Ammon's horn (tissue), 1 donor: ENCODE measurements around the gene B4GALT5.
A peak's percentile ranks its signal among the peaks of the same experiment; 100 is the strongest.

Source experiments
- DNase-seq: peaks from one replicate; pipeline ENCODE4 v3.0.0-alpha.2; 2016; ENCODE audit warnings: low spot score

The B4GALT5 gene

GRCh38 chr20:49584418-49585382 lies 129.0 kb downstream of the B4GALT5 start:
- DNase-seq: no peak

- DNase-seq: peak; percentile 16
Observed at GRCh38 chr20:49583669-49584417, 129.8 kb downstream of the B4GALT5 start.

- DNase-seq: no peak
Observed at GRCh38 chr20:49583343-49583668, 130.4 kb downstream of the B4GALT5 start.
